SK-N-MC (cell line): Measurements from ENCODE around the gene PPIL1.

Experiments used
- EZH2 ChIP-seq: fragments of 200-600 bp; sonication (generic); IDR thresholded peaks from one replicate; pipeline ENCODE4 v1.6.1; 2017; ENCODE audit warnings: antibody characterized with exemption
- POLR2AphosphoS5 ChIP-seq: IDR thresholded peaks from 2 replicates; pipeline ENCODE4 v1.6.1; 2012; ENCODE audit warnings: mild to moderate bottlenecking, low read depth, low read length, borderline replicate concordance

GRCh38 chr6:36841756-36842155 is 32.8 kb downstream of the PPIL1 start:
- TF ChIP-seq EZH2 (no peak), POLR2AphosphoS5 (no peak)
